ENCODE data around the gene GGNBP2.

DNA sequence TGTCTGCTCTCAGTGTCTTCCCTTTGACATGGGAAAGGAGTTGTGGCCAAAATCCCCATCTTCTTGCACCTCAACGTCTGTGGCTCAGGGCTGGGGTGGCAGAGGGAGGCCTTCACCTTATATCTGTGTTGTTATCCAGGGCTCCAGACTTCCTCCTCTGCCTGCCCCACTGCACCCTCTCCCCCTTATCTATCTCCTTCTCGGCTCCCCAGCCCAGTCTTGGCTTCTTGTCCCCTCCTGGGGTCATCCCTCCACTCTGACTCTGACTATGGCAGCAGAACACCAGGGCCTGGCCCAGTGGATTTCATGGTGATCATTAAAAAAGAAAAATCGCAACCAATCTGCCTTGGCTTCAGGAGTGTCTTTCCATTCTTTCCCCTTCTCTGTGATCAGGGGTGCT lies 55.7 kb downstream of the GGNBP2 start:
- TF ChIP-seq, protein P1, sequence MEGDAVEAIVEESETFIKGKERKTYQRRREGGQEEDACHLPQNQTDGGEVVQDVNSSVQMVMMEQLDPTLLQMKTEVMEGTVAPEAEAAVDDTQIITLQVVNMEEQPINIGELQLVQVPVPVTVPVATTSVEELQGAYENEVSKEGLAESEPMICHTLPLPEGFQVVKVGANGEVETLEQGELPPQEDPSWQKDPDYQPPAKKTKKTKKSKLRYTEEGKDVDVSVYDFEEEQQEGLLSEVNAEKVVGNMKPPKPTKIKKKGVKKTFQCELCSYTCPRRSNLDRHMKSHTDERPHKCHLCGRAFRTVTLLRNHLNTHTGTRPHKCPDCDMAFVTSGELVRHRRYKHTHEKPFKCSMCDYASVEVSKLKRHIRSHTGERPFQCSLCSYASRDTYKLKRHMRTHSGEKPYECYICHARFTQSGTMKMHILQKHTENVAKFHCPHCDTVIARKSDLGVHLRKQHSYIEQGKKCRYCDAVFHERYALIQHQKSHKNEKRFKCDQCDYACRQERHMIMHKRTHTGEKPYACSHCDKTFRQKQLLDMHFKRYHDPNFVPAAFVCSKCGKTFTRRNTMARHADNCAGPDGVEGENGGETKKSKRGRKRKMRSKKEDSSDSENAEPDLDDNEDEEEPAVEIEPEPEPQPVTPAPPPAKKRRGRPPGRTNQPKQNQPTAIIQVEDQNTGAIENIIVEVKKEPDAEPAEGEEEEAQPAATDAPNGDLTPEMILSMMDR (IDR thresholded peaks at IDR 0.05; ENCODE audit: low read depth, low read length, poor library complexity, severe bottlenecking), result no peak
- TF ChIP-seq EZH2phosphoT487 (IDR thresholded peaks at IDR 0.05; ENCODE audit: borderline replicate concordance, low read length), result no peak

Data from DOHH2 (cell line).